Epithelial cell of esophagus (primary cell): ENCODE results near the gene OSBPL3.
A peak's percentile ranks its signal among the peaks of the same experiment; 100 is the strongest.
"Not testable (repeated sequence)": the region's sequence is repeated elsewhere in the genome, so short reads cannot be mapped to it uniquely, and the experiment has no call there.

Experiments used
- DNase-seq: peaks from one replicate; pipeline ENCODE4 v3.0.0; 2010; ENCODE audit warnings: low read depth
- H3K4me3 ChIP-seq: 2 replicates; pipeline ENCODE4 v1.5.1; 2011; ENCODE audit warnings: mild to moderate bottlenecking, low read length, control low read depth
- CTCF ChIP-seq: IDR thresholded peaks from 2 replicates; pipeline ENCODE4 v1.5.1; 2011; ENCODE audit warnings: low read depth, mild to moderate bottlenecking, low read length, control low read depth, inconsistent platforms; ENCODE audit not compliant: insufficient read depth; ENCODE audit errors: missing control alignments

Gene OSBPL3

GRCh38 chr7:25014756-25015155 is 34.8 kb upstream of the OSBPL3 start:
- DNase-seq, result peak; percentile 78
- no peak for TF ChIP-seq CTCF
- no peak overlapping the region for H3K4me3 ChIP-seq

GRCh38 chr7:25012710-25013109 is 32.7 kb upstream of the OSBPL3 start:
- DNase-seq, result peak; percentile 39
- not testable (repeated sequence) for H3K4me3 ChIP-seq

- TF ChIP-seq CTCF, result no peak
- DNase-seq, result peak; percentile 75
- H3K4me3 ChIP-seq, result no peak overlapping the region
Measured at GRCh38 chr7:25012254-25012653, 32.3 kb upstream of the OSBPL3 start.

- no peak overlapping the region for H3K4me3 ChIP-seq
- peak; percentile 90 for DNase-seq
- no peak for TF ChIP-seq CTCF
Measured at GRCh38 chr7:25009257-25009656, 29.3 kb upstream of the OSBPL3 start.

GRCh38 chr7:25007668-25008067 is 27.7 kb upstream of the OSBPL3 start:
- DNase-seq, result no peak
- no peak for TF ChIP-seq CTCF
- no peak overlapping the region for H3K4me3 ChIP-seq

GRCh38 chr7:25006276-25006675 is 26.3 kb upstream of the OSBPL3 start:
- no peak overlapping the region for H3K4me3 ChIP-seq
- TF ChIP-seq CTCF, result no peak
- no peak for DNase-seq

GRCh38 chr7:25005658-25006057 is 25.7 kb upstream of the OSBPL3 start:
- no peak for DNase-seq
- TF ChIP-seq CTCF, result no peak
- no peak overlapping the region for H3K4me3 ChIP-seq

GRCh38 chr7:25002786-25003185 is 22.8 kb upstream of the OSBPL3 start:
- DNase-seq, result no peak
- no peak for TF ChIP-seq CTCF
- H3K4me3 ChIP-seq, result no peak overlapping the region
